ENCODE data around the gene SORL1.

SORL1 gene

GRCh38 chr11:121535129-121535796 lies 83.1 kb downstream of the SORL1 start:
- DNase-seq (ENCODE audit: low spot score) = peak; percentile 20

- no peak for DNase-seq (ENCODE audit: low spot score)
These were observed 84.0 kb downstream of the SORL1 start for GRCh38 chr11:121536126-121536525.

- no peak for DNase-seq (ENCODE audit: low spot score)
These were observed 85.9 kb downstream of the SORL1 start for GRCh38 chr11:121538054-121538453.

GRCh38 chr11:121539000-121539399 lies 86.9 kb downstream of the SORL1 start:
- no peak for DNase-seq (ENCODE audit: low spot score)

- DNase-seq (ENCODE audit: low spot score) = no peak
These were observed 88.5 kb downstream of the SORL1 start for GRCh38 chr11:121540627-121541026.

- no peak for DNase-seq (ENCODE audit: low spot score)
These were observed 91.8 kb downstream of the SORL1 start for GRCh38 chr11:121543836-121544380.

GRCh38 chr11:121544956-121545355 lies 92.8 kb downstream of the SORL1 start:
- DNase-seq (ENCODE audit: low spot score) = no peak

- DNase-seq (ENCODE audit: low spot score) = no peak
These were observed 95.5 kb downstream of the SORL1 start for GRCh38 chr11:121547574-121547973.

- peak; percentile 22 for DNase-seq (ENCODE audit: low spot score)
These were observed 98.3 kb downstream of the SORL1 start for GRCh38 chr11:121550247-121551030.

- DNase-seq (ENCODE audit: low spot score) = no peak
These were observed 99.3 kb downstream of the SORL1 start for GRCh38 chr11:121551463-121551862.

GRCh38 chr11:121552154-121552553 lies 100.0 kb downstream of the SORL1 start:
- no peak for DNase-seq (ENCODE audit: low spot score)

- DNase-seq (ENCODE audit: low spot score) = no peak
These were observed 100.5 kb downstream of the SORL1 start for GRCh38 chr11:121552644-121553043.

GRCh38 chr11:121553389-121553788 lies 101.3 kb downstream of the SORL1 start:
- no peak for DNase-seq (ENCODE audit: low spot score)

GRCh38 chr11:121553806-121554205 lies 101.7 kb downstream of the SORL1 start:
- no peak for DNase-seq (ENCODE audit: low spot score)

- no peak for DNase-seq (ENCODE audit: low spot score)
These were observed 102.4 kb downstream of the SORL1 start for GRCh38 chr11:121554552-121554951.

GRCh38 chr11:121555121-121555520 lies 103.0 kb downstream of the SORL1 start:
- DNase-seq (ENCODE audit: low spot score) = no peak

GRCh38 chr11:121556937-121557336 lies 104.8 kb downstream of the SORL1 start:
- no peak for DNase-seq (ENCODE audit: low spot score)

- DNase-seq (ENCODE audit: low spot score) = no peak
These were observed 105.2 kb downstream of the SORL1 start for GRCh38 chr11:121557348-121557747.

- DNase-seq (ENCODE audit: low spot score) = no peak
These were observed 107.6 kb downstream of the SORL1 start for GRCh38 chr11:121559606-121560200.

GRCh38 chr11:121560236-121560635 lies 108.1 kb downstream of the SORL1 start:
- no peak for DNase-seq (ENCODE audit: low spot score)

GRCh38 chr11:121561240-121561639 lies 109.1 kb downstream of the SORL1 start:
- no peak for DNase-seq (ENCODE audit: low spot score)

GRCh38 chr11:121561716-121562115 lies 109.6 kb downstream of the SORL1 start:
- DNase-seq (ENCODE audit: low spot score) = no peak

GRCh38 chr11:121563003-121563402 lies 110.9 kb downstream of the SORL1 start:
- no peak for DNase-seq (ENCODE audit: low spot score)
